Pons (tissue), 1 donor: ENCODE data around the gene DNAAF6.

Source experiments
- DNase-seq: peaks from one replicate; pipeline ENCODE4 v3.0.0-alpha.2; 2016; ENCODE audit warnings: low spot score

The DNAAF6 gene

DNA sequence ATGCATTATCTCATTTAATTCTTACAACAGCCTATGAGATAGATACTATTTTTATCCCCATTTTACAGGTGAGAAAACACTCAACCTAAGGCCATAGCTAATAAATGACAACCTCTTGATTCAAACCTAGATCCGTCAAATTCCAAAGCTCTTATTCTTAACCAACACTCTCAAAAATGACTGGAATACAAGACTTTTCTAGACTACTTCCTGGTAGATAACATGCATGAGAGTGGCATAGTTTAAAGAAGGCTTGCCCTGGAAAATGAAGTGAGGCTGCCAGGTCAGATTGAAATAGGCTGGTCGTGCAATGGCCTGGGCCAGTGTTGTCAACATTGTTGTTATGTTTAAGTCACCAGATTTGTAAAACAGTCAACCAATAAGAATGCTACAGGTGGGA, 86.6 kb downstream of the DNAAF6 start:
- no peak for DNase-seq
